ENCODE measurements around the gene HDAC8.
"Not testable (repeated sequence)": the region's sequence is repeated elsewhere in the genome, so short reads cannot be mapped to it uniquely, and the experiment has no call there.

HDAC8 gene

DNA sequence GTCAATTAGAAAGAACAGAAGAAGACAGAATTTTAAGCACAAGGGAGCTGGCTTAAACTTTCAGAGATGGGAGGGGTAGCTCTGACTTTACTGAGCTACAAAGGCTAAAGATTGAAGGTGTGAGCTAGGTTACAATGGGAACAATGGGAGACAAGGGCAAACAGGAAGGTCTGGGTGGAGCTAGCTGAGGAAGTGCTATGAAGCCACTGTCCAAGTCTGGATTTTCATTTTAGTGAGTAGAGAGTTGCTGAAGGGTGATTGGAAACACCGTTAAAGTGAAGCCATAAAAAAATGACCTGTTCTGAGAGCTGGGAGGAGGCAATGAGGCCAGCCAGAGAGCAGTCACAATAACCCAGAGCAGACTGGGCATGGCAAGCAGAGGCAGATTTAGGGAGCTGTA is 162.7 kb downstream of the HDAC8 start:
- TF ChIP-seq, protein P1, sequence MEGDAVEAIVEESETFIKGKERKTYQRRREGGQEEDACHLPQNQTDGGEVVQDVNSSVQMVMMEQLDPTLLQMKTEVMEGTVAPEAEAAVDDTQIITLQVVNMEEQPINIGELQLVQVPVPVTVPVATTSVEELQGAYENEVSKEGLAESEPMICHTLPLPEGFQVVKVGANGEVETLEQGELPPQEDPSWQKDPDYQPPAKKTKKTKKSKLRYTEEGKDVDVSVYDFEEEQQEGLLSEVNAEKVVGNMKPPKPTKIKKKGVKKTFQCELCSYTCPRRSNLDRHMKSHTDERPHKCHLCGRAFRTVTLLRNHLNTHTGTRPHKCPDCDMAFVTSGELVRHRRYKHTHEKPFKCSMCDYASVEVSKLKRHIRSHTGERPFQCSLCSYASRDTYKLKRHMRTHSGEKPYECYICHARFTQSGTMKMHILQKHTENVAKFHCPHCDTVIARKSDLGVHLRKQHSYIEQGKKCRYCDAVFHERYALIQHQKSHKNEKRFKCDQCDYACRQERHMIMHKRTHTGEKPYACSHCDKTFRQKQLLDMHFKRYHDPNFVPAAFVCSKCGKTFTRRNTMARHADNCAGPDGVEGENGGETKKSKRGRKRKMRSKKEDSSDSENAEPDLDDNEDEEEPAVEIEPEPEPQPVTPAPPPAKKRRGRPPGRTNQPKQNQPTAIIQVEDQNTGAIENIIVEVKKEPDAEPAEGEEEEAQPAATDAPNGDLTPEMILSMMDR (conservative IDR thresholded peaks at IDR 0.05; ENCODE audit: low read depth, low read length) = no peak
- DNase-seq (ENCODE audit: low read depth) = no peak
- no peak overlapping the region for H3K4me3 ChIP-seq (ENCODE audit: low read length)

DNA sequence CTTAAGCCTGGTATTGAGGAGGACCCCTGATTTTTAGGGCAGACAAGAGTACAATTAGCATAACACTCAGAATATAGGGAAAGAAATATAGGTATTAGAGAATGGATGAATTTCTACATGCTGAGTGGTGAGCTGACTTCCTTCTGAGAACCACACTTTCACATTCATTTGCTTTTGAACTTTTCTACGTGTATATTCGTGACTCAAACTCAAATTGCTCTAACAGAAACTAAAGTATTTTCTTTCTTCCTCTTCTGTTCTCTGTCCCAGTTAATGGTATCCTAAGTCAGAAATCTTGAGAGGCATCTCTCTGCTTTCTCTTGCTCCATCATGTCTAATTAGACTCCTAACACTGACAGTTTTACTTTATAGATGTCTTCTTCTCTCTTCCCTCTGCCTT is 163.8 kb downstream of the HDAC8 start:
- no peak for DNase-seq (ENCODE audit: low read depth)
- TF ChIP-seq, protein P1 (conservative IDR thresholded peaks at IDR 0.05; ENCODE audit: low read depth, low read length) = no peak

DNA sequence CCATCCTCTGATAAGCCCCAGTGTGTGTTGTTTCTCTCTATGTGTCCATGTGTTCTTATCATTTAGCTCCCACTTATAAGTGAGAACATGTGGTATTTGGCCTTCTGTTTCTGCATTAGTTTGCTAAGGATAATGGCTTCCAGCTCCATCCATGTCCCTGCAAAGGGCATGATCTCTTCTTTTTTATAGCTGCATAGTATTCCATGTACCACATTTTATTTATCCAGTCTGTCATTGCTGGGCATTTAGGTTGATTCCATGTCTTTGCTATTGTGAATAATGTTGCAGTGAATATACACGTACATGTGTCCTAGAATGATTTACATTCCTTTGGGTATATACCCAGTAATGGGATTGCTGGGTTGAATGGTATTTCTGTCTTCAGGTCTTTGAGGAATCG is 167.5 kb downstream of the HDAC8 start:
- not testable (repeated sequence) for H3K4me3 ChIP-seq (ENCODE audit: low read length); DNase-seq (ENCODE audit: low read depth)

More for the DNA sequence above, 163.8 kb downstream of the HDAC8 start:
- no peak overlapping the region for H3K4me3 ChIP-seq (ENCODE audit: low read length)

GRCh38 chrX:72402614-72403013 is 170.0 kb downstream of the HDAC8 start:
- TF ChIP-seq, protein P1 (conservative IDR thresholded peaks at IDR 0.05; ENCODE audit: low read depth, low read length) = no peak
- no peak overlapping the region for H3K4me3 ChIP-seq (ENCODE audit: low read length)
- no peak for DNase-seq (ENCODE audit: low read depth)

- no peak for DNase-seq (ENCODE audit: low read depth)
- TF ChIP-seq, protein P1 (conservative IDR thresholded peaks at IDR 0.05; ENCODE audit: low read depth, low read length) = no peak
- no peak overlapping the region for H3K4me3 ChIP-seq (ENCODE audit: low read length)
These were observed 172.8 kb downstream of the HDAC8 start for GRCh38 chrX:72399816-72400215.

DNA sequence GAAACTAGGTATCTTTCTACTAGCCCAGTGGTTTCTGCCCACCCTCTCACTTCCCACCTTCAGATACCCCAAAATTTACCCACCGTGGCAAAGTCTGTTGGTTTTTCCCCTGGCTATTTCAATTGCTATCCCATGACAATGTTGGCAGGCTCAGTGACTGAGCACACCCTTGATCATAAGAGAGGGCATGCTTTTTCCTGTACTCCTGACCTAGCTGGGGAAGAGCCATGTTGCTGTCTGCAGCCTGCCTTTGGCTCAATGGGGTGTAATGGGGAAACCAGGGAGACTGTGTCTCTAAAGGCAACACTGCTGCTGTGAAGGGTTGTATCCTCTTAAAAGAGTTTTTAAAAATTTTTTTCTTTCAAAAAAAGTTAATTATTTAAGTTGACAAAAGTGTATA is 176.5 kb downstream of the HDAC8 start:
- TF ChIP-seq, protein P1 (conservative IDR thresholded peaks at IDR 0.05; ENCODE audit: low read depth, low read length) = no peak
- no peak overlapping the region for H3K4me3 ChIP-seq (ENCODE audit: low read length)
- no peak for DNase-seq (ENCODE audit: low read depth)

- H3K4me3 ChIP-seq (ENCODE audit: low read length) = no peak overlapping the region
- DNase-seq (ENCODE audit: low read depth) = no peak
- TF ChIP-seq, protein P1 (conservative IDR thresholded peaks at IDR 0.05; ENCODE audit: low read depth, low read length) = no peak
These were observed 177.4 kb downstream of the HDAC8 start for GRCh38 chrX:72395237-72395636.

All from retinal pigment epithelial cell (primary cell).